ENCODE data around the gene C20orf141.

DNA sequence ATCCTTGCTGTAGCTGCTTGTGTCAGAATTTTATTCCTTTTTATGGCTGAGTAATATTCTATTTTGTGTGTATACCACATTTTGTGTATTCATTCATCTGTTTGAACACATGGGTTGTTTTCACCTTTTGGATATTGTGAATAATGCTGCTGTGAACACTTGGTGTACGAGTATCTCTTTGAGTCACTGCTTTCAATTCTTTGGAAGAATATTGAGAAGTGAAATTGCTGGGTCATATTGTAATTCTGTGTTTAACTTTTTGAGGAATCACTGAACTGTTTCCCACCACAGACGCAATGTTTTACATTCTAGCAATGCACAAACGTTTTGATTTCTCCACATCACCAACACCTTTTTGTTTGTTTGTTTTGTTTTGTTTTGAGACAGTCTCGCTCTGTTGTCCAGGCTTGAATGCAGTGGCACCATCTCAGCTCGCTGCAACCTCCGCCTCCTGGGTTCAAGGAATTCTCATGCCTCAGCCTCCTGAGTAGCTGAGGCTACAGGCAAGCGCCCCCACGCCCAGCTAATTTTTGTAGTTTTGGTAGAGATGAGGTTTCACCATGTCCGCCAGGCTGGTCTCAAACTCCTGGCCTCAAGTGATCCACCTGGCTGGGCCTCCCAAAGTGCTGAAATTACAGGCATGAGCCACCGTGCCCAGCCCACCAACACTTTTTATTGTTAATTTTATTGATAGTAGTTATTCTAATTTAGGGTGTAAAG lies 36.0 kb upstream of the C20orf141 start:
- TF ChIP-seq, protein P1, sequence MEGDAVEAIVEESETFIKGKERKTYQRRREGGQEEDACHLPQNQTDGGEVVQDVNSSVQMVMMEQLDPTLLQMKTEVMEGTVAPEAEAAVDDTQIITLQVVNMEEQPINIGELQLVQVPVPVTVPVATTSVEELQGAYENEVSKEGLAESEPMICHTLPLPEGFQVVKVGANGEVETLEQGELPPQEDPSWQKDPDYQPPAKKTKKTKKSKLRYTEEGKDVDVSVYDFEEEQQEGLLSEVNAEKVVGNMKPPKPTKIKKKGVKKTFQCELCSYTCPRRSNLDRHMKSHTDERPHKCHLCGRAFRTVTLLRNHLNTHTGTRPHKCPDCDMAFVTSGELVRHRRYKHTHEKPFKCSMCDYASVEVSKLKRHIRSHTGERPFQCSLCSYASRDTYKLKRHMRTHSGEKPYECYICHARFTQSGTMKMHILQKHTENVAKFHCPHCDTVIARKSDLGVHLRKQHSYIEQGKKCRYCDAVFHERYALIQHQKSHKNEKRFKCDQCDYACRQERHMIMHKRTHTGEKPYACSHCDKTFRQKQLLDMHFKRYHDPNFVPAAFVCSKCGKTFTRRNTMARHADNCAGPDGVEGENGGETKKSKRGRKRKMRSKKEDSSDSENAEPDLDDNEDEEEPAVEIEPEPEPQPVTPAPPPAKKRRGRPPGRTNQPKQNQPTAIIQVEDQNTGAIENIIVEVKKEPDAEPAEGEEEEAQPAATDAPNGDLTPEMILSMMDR (IDR thresholded peaks at IDR 0.05; ENCODE audit: insufficient read depth, low read length, poor library complexity, severe bottlenecking): no peak
- TF ChIP-seq EZH2phosphoT487 (conservative IDR thresholded peaks at IDR 0.05; ENCODE audit: low read length): no peak
